22Rv1 (cell line): ENCODE results near the gene ACOX3.

Experiments used
- ZFX ChIP-seq: fragments of 450-650 bp; IDR thresholded peaks from 2 replicates; pipeline ENCODE4 v1.6.1; 2017; ENCODE audit warnings: antibody characterized with exemption, borderline replicate concordance
- TF ChIP-seq, protein P1 (sequence below): fragments of 450-650 bp; IDR thresholded peaks from 2 replicates; pipeline ENCODE4 v1.5.1; 2017; ENCODE audit warnings: mild to moderate bottlenecking

DNA sequence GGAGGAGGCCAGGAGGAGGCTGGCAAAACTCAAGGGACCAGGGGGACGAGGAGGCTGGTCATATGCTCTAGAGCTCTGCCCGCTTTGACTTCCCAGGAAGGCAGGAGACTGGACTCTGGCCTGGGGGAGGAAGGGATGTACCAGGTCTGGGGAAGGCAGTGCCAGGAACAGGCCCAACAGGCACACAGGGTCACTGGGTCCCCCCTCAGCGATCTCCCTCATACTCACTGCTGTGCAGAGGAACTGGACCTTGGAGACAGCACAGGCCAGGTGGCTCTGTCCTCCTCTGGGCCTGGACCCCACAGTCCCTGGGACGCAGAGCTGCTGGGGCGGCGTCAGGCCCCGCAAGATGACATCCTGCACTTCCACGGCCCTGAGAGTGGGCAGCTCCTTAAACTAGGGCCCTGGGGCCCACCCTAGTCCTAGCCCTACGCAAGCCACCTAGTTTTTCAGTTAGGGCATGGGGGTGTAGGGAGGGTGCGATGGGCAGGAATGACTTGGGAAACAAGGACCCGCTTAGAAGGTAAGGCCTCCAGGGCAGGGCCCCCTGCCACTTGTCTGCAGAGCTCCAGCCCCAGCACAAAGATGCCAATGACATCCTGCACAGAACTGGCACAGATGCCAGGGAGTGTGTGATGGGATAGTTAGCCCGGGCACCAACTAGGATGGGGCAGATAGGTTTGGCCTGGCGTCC, 111.5 kb downstream of the ACOX3 start:
- TF ChIP-seq, protein P1, sequence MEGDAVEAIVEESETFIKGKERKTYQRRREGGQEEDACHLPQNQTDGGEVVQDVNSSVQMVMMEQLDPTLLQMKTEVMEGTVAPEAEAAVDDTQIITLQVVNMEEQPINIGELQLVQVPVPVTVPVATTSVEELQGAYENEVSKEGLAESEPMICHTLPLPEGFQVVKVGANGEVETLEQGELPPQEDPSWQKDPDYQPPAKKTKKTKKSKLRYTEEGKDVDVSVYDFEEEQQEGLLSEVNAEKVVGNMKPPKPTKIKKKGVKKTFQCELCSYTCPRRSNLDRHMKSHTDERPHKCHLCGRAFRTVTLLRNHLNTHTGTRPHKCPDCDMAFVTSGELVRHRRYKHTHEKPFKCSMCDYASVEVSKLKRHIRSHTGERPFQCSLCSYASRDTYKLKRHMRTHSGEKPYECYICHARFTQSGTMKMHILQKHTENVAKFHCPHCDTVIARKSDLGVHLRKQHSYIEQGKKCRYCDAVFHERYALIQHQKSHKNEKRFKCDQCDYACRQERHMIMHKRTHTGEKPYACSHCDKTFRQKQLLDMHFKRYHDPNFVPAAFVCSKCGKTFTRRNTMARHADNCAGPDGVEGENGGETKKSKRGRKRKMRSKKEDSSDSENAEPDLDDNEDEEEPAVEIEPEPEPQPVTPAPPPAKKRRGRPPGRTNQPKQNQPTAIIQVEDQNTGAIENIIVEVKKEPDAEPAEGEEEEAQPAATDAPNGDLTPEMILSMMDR: no peak
- TF ChIP-seq ZFX: no peak
